GM21576 (cell line): ENCODE data around the gene MEF2C.
"Not testable (repeated sequence)": the region's sequence is repeated elsewhere in the genome, so short reads cannot be mapped to it uniquely, and the experiment has no call there.

ENCODE experiments used
- ATAC-seq: cut with Tn5 transposase; IDR thresholded peaks from one replicate; pipeline ENCODE4 v1.9.1; 2021; ENCODE audit warnings: mild to moderate bottlenecking, moderate library complexity; ENCODE audit not compliant: unreplicated experiment

MEF2C gene

GRCh38 chr5:88883059-88883835 lies at the start of gene MEF2C:
Gene MEF2C, minus strand, starts transcription at chr5:88883184. Its CDS starts 59,396 bp downstream, at chr5:88823788.
- ATAC-seq: peak; percentile 32

GRCh38 chr5:88932541-88932940 lies 49.6 kb upstream of the MEF2C start:
- ATAC-seq: no peak

- ATAC-seq: no peak
These were observed 47.4 kb upstream of the MEF2C start for GRCh38 chr5:88930335-88930734.

GRCh38 chr5:88929385-88929784 lies 46.4 kb upstream of the MEF2C start:
- ATAC-seq: no peak

GRCh38 chr5:88926774-88927173 lies 43.8 kb upstream of the MEF2C start:
- no peak for ATAC-seq

GRCh38 chr5:88925692-88926490 lies 42.9 kb upstream of the MEF2C start:
- no peak for ATAC-seq

GRCh38 chr5:88924330-88924657 lies 41.3 kb upstream of the MEF2C start:
- ATAC-seq: no peak

GRCh38 chr5:88923623-88924329 lies 40.8 kb upstream of the MEF2C start:
- ATAC-seq: no peak

GRCh38 chr5:88912743-88913142 lies 29.8 kb upstream of the MEF2C start:
- not testable (repeated sequence) for ATAC-seq

GRCh38 chr5:88911059-88911572 lies 28.1 kb upstream of the MEF2C start:
- not testable (repeated sequence) for ATAC-seq

GRCh38 chr5:88904478-88904877 lies 21.5 kb upstream of the MEF2C start:
- not testable (repeated sequence) for ATAC-seq

GRCh38 chr5:88903966-88904365 lies 21.0 kb upstream of the MEF2C start:
- ATAC-seq: not testable (repeated sequence)

- not testable (repeated sequence) for ATAC-seq
These were observed 18.1 kb upstream of the MEF2C start for GRCh38 chr5:88901077-88901476.

GRCh38 chr5:88899096-88899737 lies 16.2 kb upstream of the MEF2C start:
- ATAC-seq: no peak

GRCh38 chr5:88897748-88898147 lies 14.8 kb upstream of the MEF2C start:
- ATAC-seq: no peak

- ATAC-seq: no peak
These were observed 12.9 kb upstream of the MEF2C start for GRCh38 chr5:88895681-88896501.

- ATAC-seq: no peak
These were observed 9.7 kb upstream of the MEF2C start for GRCh38 chr5:88892669-88893068.

- no peak for ATAC-seq
These were observed 7.2 kb upstream of the MEF2C start for GRCh38 chr5:88890070-88890781.
